Head of caudate nucleus (tissue), 42 donors: ENCODE measurements around the gene CNTNAP5.

ENCODE experiments used
- DNase-seq, 42 donors: peaks; one replicate each; pipeline versions ENCODE4 v3.0.0 to v3.0.0-alpha.2; 2020 to 2021; ENCODE audit warnings: mixed read lengths in 7 of 42
- intact Hi-C: fragments of 100-400 bp; cut with DNase I; formaldehyde crosslinking; loops from one replicate; pipeline ENCODE4 v1.15.0; 2022

The CNTNAP5 gene

GRCh38 chr2:124804014-124804940 lies 779.2 kb downstream of the CNTNAP5 start:
- intact Hi-C loops = no loop called here
- peak in 10 of 42 donors; percentile 5 to 63 (median 20) for DNase-seq

DNA sequence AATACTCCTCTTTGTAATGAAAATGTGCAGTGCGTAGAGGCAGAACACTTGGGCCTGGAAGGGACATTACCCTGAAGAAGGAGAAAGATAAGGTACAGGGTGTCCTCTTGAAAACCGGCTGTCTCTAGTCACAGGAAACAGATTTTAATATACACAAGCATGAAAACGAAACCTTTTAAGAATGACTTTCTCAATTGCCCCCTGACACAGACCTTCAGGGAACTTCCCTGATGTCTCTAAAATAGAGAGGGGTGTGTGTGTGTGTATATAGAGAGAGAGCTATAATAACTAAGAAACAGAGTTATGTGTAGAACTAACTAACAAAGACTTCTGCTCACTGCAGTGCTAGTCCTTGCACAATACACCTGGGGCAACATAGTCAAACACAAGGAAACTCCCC lies 780.0 kb downstream of the CNTNAP5 start:
- intact Hi-C loops = no loop called here
- no peak for DNase-seq

- intact Hi-C loops = no loop called here
- peak in 26 of 42 donors; percentile 5 to 63 (median 32) for DNase-seq
Measured at GRCh38 chr2:124810132-124810531, 785.0 kb downstream of the CNTNAP5 start.

GRCh38 chr2:124814968-124815745 lies 790.1 kb downstream of the CNTNAP5 start:
- intact Hi-C loops = no loop called here
- no peak for DNase-seq

- intact Hi-C loops = no loop called here
Measured at GRCh38 chr2:124816007-124816406, 790.9 kb downstream of the CNTNAP5 start.

GRCh38 chr2:124822516-124822915 lies 797.4 kb downstream of the CNTNAP5 start:
- intact Hi-C loops = no loop called here

More at GRCh38 chr2:124816007-124816406, 790.9 kb downstream of the CNTNAP5 start:
- DNase-seq = no peak

DNA sequence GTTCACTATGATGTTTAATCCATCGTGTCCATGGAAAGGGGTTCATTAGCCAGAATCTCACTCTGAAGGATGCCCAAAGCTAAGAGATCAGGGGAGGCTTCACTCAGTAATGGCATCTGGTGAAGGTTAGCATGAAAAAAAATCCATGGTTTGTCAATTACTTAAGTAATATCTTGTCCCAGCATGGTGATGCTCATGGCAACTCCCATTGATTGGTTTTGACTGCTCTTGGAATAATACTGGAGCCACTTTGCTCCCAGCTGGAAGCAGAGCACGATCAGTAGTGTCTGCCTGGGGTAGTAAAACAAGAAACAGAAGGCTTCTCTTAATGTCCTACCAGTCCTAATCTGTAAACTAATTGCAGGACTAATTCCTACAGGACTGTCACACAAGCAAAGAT lies 799.4 kb downstream of the CNTNAP5 start:
- intact Hi-C loops = no loop called here

More at GRCh38 chr2:124822516-124822915, 797.4 kb downstream of the CNTNAP5 start:
- no peak for DNase-seq

GRCh38 chr2:124832521-124832920 lies 807.4 kb downstream of the CNTNAP5 start:
- intact Hi-C loops = no loop called here
- no peak for DNase-seq

More for the DNA sequence above, 799.4 kb downstream of the CNTNAP5 start:
- DNase-seq = no peak

GRCh38 chr2:124834331-124834730 lies 809.2 kb downstream of the CNTNAP5 start:
- no peak for DNase-seq
- intact Hi-C loops = no loop called here

- DNase-seq = no peak
- intact Hi-C loops = no loop called here
Measured at GRCh38 chr2:124835331-124835730, 810.2 kb downstream of the CNTNAP5 start.

DNA sequence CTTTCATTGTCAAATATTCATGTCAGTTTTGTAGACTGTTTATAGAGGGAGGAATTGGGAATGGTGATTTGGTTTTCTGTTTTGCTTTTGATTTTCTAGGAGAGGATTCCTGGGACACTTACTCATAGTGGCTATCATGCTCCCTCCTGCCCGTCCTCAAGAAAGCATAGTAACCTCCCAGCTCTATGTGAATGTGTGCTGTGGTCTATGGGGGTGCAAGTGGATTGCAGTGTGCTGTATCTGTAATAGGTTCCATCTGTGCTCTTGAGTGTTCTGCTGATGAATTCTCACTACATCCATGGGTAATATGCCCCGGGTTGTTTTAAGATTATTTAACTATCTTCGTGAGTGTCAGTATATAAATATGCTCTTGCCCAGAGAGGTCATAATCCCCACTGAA lies 811.3 kb downstream of the CNTNAP5 start:
- intact Hi-C loops = no loop called here
- DNase-seq = no peak

- no peak for DNase-seq
- intact Hi-C loops = no loop called here
Measured at GRCh38 chr2:124837496-124837895, 812.4 kb downstream of the CNTNAP5 start.

DNA sequence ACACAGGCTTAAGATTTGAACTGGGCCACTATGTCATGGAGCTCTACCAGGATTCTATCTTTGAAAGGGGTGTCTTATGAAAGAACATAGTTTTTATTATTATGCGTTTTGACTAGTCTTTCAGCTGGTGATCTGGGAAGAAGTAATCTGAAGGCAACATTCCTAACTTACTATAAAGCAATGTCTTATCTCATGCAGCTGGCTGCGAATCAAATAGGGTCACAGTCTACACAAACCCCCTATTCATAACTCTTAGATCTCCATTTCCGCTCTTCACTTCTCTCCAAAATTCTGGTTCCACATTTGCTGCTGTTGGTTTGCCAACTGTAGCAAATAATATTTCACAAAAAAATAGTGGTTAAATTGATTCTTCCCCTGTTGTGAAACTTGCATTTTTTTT lies 813.3 kb downstream of the CNTNAP5 start:
- DNase-seq = no peak

DNA sequence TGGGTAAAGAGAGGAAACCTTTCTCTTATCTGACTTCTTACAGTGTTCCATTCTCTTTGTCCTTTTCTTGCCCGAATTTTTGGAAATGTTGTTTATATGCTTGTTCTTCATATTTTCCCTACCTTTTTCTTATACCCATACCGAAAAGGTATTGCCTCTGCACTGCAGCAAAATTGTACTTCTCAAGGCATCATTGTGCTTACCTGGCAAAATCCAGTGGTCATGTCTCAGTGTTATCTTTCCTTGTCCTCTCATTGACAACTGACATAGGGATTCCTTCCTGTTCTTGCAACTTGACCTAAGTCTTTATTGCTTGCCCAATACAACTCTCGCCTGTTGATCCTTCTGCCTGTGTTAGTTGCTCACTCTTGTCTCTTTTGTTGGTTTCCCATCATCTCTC lies 842.2 kb downstream of the CNTNAP5 start:
- no peak for DNase-seq

More for the DNA sequence above, 813.3 kb downstream of the CNTNAP5 start:
- intact Hi-C loops = no loop called here

GRCh38 chr2:124874219-124874618 lies 849.1 kb downstream of the CNTNAP5 start:
- intact Hi-C loops = no loop called here
- DNase-seq = no peak

More for the DNA sequence above, 842.2 kb downstream of the CNTNAP5 start:
- intact Hi-C loops = no loop called here

DNA sequence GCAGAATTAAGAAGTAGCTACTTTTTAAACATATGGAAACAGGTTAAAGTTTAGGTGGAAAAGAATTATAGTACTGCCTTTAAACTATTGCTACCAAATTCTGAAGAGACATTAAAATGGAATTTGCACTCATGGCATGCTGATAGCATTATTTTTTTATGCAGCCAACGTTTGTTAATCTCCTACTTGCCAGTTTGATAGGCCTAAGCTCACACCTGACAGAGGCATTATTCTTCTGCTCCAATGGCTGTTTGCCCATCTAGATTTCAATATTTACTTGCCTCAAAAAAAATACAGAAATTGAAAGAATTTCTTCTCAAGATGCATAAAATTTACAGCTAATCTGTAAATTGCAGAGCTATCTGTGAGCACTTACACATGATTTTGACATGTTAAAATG lies 849.6 kb downstream of the CNTNAP5 start:
- intact Hi-C loops = no loop called here

DNA sequence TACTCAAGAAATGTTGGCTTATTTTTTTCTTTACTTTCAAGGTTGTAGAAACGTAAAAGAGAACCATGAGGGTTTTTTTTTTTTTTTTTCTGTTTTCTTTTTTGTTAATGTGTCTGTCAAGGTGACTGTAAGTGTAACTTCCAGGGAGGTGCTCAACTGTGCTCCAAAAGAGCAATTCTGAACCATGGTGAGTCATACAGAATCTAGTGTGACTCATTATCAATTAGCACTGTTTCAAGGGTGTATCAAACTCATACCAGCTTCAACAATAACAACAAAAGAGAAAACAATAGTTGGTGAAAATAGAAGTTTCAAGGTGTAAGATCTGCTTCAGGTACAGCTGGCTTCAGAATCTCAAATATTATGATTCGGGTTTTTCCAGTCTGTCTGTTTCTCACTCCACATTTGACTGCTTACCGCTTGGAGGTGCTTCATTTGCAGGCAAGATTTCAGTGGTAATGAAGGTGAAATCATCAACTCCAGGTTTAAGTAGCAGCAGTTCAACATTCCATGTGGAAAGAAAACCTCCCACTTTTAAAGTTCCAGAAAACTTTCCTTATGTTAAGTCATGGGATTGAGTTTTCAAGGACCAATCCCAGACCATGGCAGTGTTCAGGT lies 850.6 kb downstream of the CNTNAP5 start:
- intact Hi-C loops = no loop called here
- peak in 3 of 42 donors; percentile 8 to 22 (median 9) for DNase-seq

More for the DNA sequence above, 849.6 kb downstream of the CNTNAP5 start:
- DNase-seq = no peak

- no peak for DNase-seq
- intact Hi-C loops = no loop called here
Measured at GRCh38 chr2:124877141-124877577, 852.1 kb downstream of the CNTNAP5 start.

DNA sequence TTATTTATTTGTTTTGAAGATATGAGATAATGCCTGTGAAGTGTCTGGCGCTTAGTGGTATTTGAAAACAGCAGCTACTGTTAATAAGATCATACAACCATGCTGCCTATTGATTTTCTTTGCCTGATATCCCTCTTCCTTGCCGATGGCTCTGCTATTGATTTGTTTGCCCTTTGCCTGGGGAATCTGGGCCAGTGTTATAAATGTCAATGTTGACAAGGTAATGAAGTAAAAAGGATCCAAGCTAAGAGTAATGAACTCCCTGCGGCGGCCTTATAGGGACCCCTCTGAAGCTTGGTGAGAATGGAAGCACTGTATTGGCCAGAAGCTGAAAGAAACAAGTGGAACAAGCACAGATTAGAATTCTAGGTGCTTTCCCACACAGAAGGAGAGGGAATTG lies 854.6 kb downstream of the CNTNAP5 start:
- no peak for DNase-seq
- intact Hi-C loops = no loop called here
